Nephron progenitor cell (in vitro differentiated cells): ENCODE data around the gene ATXN10.

Source experiments
- DNase-seq: peaks from one replicate; pipeline ENCODE4 v3.0.0; 2021
- H3K27ac Mint-ChIP-seq: 2 replicates; pipeline ENCODE4 v1.8.0; 2021; ENCODE audit warnings: mild to moderate bottlenecking, moderate library complexity, mixed read lengths
- H3K27me3 Mint-ChIP-seq: 2 replicates; pipeline ENCODE4 v1.8.0; 2021; ENCODE audit warnings: mild to moderate bottlenecking, low read depth, mixed read lengths; ENCODE audit not compliant: poor library complexity
- H3K36me3 Mint-ChIP-seq: 2 replicates; pipeline ENCODE4 v1.8.0; 2021; ENCODE audit warnings: low read depth, mixed read lengths
- H3K4me1 Mint-ChIP-seq: 2 replicates; pipeline ENCODE4 v1.8.0; 2021; ENCODE audit warnings: mixed read lengths
- H3K4me3 Mint-ChIP-seq: 2 replicates; pipeline ENCODE4 v1.8.0; 2021; ENCODE audit warnings: mild to moderate bottlenecking, moderate library complexity, mixed read lengths
- H3K9me3 Mint-ChIP-seq: 2 replicates; pipeline ENCODE4 v1.8.0; 2021; ENCODE audit warnings: mild to moderate bottlenecking, moderate library complexity, mixed read lengths
- CTCF ChIP-seq: fragments of 200-600 bp; sonication (generic); IDR thresholded peaks from 2 replicates; pipeline ENCODE4 v1.5.0; 2021; ENCODE audit warnings: antibody characterized with exemption

The ATXN10 gene

GRCh38 chr22:45817745-45818423 is 146.2 kb downstream of the ATXN10 start:
- H3K27me3 Mint-ChIP-seq, result peaks cover 5% of the 10 kb centered on the region
- no peaks in the 10 kb centered on the region for H3K9me3 Mint-ChIP-seq
- peaks cover 59% of the 10 kb centered on the region for H3K36me3 Mint-ChIP-seq
- DNase-seq, result no peak
- peaks cover 14% of the 10 kb centered on the region for H3K4me1 Mint-ChIP-seq
- no peak overlapping the region for H3K4me3 Mint-ChIP-seq
- peak overlapping the region; percentile 97 for H3K27ac Mint-ChIP-seq
- TF ChIP-seq CTCF, result no peak

GRCh38 chr22:45818424-45819085 is 146.9 kb downstream of the ATXN10 start:
- H3K27me3 Mint-ChIP-seq, result peaks cover 5% of the 10 kb centered on the region
- H3K27ac Mint-ChIP-seq, result peak overlapping the region; percentile 97
- DNase-seq, result peak; percentile 29
- peaks cover 14% of the 10 kb centered on the region for H3K4me1 Mint-ChIP-seq
- no peaks in the 10 kb centered on the region for H3K9me3 Mint-ChIP-seq
- H3K36me3 Mint-ChIP-seq, result peaks cover 59% of the 10 kb centered on the region
- H3K4me3 Mint-ChIP-seq, result no peak overlapping the region
- TF ChIP-seq CTCF, result no peak

GRCh38 chr22:45819305-45819704 is 147.7 kb downstream of the ATXN10 start:
- no peak overlapping the region for H3K4me3 Mint-ChIP-seq
- H3K4me1 Mint-ChIP-seq, result peaks cover 14% of the 10 kb centered on the region
- peaks cover 5% of the 10 kb centered on the region for H3K27me3 Mint-ChIP-seq
- TF ChIP-seq CTCF, result no peak
- DNase-seq, result no peak
- H3K36me3 Mint-ChIP-seq, result peaks cover 59% of the 10 kb centered on the region
- peak overlapping the region; percentile 67 for H3K27ac Mint-ChIP-seq
- no peaks in the 10 kb centered on the region for H3K9me3 Mint-ChIP-seq

- Mint-ChIP-seq H3K4me3 (no peak overlapping the region), H3K4me1 (peaks cover 4% of the 10 kb centered on the region), H3K27me3 (peaks cover 6% of the 10 kb centered on the region), H3K27ac (no peak overlapping the region), H3K36me3 (peaks cover 74% of the 10 kb centered on the region), H3K9me3 (peaks cover 32% of the 10 kb centered on the region)
- TF ChIP-seq CTCF, result no peak
- no peak for DNase-seq
These were observed 151.7 kb downstream of the ATXN10 start for GRCh38 chr22:45823336-45823735.

GRCh38 chr22:45826520-45826919 is 154.9 kb downstream of the ATXN10 start:
- Mint-ChIP-seq H3K9me3 (peaks cover 42% of the 10 kb centered on the region), H3K4me1 (no peaks in the 10 kb centered on the region), H3K4me3 (no peak overlapping the region), H3K27ac (no peak overlapping the region), H3K36me3 (peaks cover 82% of the 10 kb centered on the region), H3K27me3 (peaks cover 4% of the 10 kb centered on the region)
- TF ChIP-seq CTCF, result no peak
- no peak for DNase-seq

- DNase-seq, result no peak
- Mint-ChIP-seq H3K36me3 (peaks cover 71% of the 10 kb centered on the region), H3K27ac (no peak overlapping the region), H3K27me3 (peaks cover 4% of the 10 kb centered on the region), H3K4me3 (no peak overlapping the region), H3K9me3 (peaks cover 42% of the 10 kb centered on the region), H3K4me1 (peaks cover 16% of the 10 kb centered on the region)
- no peak for TF ChIP-seq CTCF
These were observed 157.2 kb downstream of the ATXN10 start for GRCh38 chr22:45828841-45829240.
